GM21390 (cell line): ENCODE results near the gene CCSER2.
"Not testable (repeated sequence)": the region's sequence is repeated elsewhere in the genome, so short reads cannot be mapped to it uniquely, and the experiment has no call there.

Experiments used
- ATAC-seq: cut with Tn5 transposase; IDR thresholded peaks from one replicate; pipeline ENCODE4 v1.9.1; 2021; ENCODE audit not compliant: unreplicated experiment

The CCSER2 gene

DNA sequence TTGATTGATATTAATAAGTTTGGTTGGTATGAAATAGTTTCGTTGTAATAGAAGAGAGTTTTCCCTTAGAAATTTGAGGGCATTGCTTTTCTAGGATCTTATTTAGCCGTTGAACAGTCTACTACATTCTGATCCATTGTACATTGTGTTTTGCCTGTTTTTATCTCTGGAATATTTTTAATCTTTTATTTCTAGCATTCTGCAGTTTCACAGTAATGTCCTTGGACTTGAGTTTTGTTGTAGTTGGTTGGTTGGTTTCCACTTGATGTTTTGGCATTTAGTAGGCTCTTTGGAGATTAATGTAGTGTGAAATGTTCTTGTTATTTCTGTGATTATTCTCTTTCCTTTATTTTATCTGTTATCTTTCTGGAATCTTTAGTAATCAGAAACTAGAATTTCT lies 112.4 kb downstream of the CCSER2 start:
- ATAC-seq, result no peak

DNA sequence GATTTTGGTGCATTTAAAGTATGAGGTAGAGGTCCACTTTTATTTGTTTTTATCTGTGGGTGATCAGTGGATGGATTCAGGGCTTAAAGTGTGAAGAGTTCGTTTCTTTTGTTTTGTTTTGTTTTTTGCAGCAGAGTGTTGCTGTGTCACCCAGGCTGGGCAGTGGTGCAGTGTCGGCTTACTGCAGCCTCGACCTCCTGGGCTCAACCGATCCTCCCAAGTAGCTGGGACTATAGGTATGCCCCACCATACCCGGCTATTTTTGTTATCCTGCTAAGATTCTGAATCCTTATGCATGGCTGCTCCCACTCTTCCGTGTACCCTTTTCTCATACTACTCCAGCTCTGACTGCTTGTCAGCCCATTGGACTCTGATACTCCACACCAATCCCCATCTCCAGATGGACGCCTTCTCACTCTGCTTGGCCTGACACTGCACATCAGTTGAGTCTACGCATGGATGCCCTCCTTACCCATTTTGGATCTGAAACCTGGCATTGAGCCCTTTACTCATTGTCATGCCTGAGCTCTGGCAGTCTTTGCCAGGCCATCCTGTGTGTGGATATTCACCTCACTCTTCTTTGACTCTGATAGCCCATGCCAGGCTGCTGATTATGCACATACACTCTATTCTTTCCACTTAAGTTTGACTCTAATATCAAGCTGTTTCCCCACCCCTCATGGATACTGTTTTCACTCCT lies 119.5 kb downstream of the CCSER2 start:
- ATAC-seq, result no peak

DNA sequence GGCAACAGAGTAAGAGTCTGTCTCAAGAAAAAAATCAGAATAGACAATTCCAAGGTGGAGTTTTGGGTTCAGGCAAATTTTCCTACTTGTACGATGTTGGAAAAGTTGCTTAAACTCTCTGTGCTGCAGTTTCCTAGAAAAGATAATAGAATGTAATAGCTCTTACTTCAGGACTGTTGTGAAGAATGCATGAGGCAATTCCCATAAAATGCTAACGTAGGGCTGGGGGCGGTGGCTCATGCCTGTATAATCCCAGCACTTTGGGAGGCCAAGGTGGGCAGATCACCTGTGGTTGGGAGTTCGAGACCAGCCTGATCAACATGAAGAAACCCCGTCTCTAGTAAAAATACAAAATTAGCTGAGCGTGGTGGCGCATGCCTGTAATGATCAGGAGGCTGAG lies 121.0 kb downstream of the CCSER2 start:
- not testable (repeated sequence) for ATAC-seq

DNA sequence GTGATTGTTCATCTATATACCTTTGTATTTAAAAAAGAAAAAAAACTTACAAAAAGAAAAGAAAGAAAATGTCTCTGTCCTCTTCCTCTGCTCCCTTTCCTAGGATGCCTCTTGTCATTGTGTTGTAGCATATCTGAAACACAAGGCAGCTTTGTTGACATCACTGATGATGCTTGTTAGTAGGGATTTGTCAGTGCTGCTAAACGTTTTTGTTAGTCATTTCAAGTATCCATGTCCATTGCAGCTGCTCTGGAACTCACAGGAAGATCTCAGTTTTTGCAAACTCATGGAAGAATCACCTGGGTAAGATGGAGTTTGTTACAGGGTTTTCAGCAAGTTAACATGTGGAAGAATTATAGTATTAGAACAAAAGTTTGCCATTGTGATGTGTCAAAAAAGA lies 123.6 kb downstream of the CCSER2 start:
- no peak for ATAC-seq

DNA sequence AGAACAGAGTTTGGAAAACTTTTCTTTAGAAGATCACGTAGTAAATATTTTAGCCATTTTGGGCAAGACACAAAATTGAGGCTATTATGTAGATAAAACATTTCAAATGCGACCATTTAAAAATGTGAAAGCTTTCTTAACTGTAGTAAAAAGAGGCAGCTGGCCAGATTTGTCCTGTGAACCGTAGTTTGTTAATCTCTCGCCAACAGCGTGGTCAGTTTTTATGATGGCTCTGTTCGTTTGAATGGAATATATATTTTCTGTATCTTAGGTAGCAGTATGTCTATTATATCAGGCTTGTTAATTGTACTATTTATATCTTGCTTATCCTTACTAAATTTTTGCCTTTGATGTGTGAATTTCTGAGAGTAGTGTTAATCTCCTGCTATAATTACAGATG lies 124.9 kb downstream of the CCSER2 start:
- no peak for ATAC-seq

DNA sequence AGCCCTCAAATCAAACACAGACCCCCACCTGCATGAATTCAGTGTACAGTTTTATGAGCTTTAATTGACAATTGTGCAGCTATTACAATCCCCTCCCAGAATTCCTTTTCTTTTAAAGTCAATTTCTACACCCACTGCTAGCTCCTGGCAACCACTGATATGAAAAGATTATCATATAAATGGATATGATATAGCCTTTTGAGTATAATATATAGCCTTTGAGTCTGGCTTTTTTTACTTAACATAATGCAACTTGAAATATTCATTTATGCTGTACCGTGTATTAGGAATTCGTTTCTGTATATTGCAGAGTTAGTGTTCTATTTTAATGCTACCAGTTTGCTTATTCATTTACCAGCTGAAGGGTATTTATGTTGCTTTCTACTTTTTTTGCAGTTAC lies 127.7 kb downstream of the CCSER2 start:
- ATAC-seq, result no peak

DNA sequence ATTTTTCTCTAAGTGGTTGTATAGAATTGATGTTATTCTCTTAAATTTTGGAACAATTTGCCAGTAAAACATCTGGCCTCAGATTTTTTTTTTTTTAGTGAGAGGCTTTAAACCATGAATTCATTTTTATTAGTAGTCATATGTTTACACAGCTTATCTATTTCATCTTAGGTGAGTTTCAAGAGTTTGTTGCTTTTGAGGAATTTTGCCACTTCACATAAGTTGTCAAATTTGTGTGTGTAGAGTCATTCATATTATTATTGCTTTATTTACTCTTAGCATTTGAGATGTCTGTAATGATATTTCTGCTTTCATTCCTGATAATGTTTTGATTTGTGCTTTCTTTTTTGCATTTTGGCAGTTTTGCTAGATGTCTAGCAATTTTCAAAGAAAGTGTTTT lies 132.1 kb downstream of the CCSER2 start:
- no peak for ATAC-seq

DNA sequence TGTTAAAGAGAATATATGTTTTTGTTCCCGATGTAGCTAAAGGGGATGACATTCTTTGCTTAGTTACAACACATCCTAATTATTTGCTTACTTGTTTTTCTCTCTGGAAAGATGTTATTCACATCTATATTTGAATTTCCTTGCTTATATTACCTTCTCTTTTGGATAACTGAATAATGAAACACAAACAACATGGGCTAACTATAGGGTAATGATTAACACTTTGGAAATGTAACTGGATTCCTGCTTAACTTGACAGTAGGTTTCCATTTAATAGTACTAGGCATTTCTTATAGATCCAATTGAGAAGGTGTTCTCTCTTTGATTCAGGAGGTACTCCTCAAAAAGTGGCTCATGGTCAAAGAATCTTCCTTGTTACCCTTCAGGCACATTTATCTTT lies 141.1 kb downstream of the CCSER2 start:
- ATAC-seq, result no peak

DNA sequence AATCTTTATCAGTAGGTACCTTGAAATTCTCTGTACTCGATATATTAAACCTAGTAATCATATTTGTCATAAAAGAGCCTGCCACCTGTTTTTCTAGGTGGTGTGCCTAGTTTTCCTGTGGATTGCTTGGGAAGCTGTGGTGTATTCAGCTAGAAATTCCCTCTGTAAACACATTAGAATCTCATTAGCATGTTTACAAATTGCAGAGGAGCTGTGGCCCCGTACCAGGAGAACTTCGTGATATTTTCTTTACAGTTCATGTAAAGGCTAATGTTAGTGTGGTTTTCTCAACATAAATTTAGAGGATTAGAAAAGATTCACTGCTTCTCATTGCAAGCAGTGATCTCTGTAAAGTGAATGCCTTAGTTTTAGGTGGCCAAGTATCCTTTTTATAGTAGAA lies 144.7 kb downstream of the CCSER2 start:
- ATAC-seq, result no peak

DNA sequence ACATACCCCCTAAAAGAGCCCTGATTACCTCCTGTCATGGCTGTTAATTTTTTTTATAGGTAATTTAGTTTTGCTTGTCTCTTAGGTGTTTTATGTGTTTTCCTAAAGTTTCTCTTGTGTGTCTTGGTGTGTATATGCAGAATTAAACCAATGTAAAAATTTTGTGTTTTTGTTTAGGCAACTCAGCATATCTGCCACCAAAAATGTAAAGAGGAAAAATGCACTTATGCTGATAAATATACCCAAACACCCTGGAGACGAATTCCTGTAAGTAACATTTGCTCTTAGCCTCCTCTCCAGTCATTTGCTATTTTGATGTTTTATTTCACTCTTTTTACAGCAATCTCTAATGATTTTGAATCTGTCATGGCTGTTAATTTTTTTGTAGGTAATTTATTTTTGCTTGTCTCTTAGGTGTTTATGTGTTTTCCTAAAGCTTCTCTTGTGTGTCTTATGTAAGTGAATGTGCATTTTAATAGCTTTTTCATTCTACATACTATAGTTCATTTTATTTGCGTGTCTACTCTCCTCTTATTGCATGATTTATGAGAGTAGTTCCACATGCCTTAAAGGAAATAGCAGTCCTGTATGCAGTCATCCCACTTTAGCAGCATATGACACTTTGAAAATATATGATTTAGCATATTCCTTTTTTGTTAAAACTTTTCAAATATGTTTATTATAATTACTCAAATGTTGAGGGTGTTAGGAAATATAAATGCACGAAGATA lies 149.2 kb downstream of the CCSER2 start:
- ATAC-seq, result no peak

DNA sequence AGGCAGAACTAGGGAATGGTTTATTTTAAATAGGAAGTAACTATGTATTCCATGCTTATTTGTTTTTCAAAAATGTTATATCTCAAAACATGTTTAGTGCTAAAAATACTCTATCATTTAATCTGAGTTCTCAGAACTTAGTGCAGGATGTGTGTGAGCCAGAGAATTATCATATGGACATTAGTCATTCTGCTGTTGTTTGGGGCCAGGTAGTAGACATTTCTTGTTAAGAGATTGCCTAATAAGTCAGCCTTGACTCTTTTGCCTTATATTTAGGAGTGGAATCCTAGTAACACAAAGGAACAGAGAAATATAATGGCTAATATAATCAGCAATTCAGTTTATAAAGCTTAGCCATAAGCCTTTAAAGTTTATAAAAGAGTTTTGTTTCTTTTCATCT lies 149.8 kb downstream of the CCSER2 start:
- ATAC-seq, result no peak

DNA sequence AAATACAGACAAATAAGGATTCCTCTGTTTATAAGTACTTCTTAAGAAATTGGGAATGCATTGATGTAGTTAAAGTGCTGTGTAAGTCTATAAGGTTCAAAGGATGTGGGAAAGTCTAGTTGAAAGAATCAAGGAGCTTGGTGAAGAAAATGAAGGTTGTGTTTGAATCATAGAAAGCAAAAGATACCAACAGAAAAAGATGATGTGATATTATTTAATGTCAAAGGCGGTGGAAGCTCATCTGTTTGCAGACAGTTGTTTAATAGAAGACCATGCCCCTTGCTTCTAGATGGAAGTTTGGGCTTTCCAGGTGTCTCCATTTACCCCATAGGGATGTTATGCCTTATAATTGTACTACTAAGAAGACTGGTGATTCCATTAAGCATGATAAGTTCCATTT lies 150.3 kb downstream of the CCSER2 start:
- ATAC-seq, result no peak

DNA sequence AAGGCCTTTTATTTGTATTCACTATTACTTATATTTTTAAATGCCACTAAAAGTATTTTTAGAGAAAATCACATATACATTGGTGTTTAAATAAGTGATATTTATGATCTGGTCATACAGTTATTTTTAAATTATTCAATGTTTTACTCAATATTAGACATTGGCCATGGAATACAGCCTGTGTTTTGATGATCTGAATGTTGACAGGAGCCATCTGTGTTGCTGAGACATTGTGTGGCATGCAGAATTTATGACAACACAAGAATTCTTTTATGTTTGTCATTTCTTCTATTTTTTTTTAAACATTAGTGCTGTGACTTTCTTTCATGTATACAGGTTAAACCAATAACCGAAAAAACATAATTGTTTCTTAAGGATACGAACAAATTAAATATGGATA lies 156.2 kb downstream of the CCSER2 start:
- no peak for ATAC-seq

DNA sequence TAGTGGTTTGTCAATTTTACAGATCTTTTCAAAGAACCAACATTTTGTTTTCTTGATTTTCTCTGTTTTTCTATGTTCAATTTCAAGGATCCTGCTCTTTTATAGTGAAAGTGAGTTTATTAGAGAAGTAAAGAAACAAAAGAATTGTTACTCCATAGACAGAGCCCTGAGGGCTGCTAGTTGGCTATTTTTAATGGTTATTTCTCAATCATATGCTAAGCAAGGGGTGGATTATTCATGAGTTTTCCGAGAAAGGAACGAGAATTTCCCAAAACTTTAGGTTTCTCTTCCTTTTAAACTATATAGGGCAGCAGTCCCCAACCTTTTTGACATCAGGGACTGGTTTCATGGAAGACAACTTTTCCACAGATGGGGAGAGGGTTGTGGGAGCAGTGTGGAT lies 165.0 kb downstream of the CCSER2 start:
- ATAC-seq, result no peak

DNA sequence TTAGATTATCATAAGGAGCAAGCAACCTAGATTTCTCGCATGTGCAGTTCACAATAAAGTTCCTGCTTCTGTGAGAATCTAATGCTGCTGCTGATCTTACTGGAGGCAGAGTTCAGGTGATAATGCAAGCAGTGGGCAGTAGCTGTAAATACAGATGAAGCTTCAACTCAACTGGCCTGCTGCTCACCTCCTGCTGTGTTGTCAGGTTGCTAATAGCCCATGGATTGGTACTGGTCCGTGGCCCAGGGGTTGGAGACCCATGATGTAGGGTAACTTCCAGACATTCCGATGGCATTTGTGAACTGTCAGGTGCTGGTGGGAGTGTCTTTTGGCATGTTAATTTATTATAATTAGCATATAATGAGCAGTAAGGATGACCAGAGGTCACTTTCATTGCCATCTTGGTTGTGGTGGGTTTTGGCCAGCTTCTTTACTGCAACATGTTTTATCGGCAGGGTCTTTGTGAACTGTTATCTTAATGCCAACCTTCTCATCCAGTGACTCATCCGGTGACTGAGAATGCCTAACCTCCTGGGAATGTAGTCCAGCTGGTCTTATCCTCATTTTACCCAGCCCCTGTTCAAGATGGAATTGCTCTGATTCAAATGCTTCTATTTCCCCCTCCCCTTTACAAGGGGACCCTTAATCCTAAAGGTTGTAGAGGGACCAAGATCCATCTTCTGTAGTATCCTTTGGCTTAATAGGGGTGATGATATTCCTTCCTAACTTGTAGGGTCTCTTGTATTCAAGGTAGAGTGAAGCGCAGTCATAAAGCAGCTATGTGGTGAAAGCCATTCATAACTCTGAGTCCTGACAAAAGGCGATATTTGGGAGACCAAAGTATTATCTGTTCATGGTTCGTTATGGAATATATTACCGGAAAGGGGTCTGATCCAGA lies 165.8 kb downstream of the CCSER2 start:
- ATAC-seq, result no peak

DNA sequence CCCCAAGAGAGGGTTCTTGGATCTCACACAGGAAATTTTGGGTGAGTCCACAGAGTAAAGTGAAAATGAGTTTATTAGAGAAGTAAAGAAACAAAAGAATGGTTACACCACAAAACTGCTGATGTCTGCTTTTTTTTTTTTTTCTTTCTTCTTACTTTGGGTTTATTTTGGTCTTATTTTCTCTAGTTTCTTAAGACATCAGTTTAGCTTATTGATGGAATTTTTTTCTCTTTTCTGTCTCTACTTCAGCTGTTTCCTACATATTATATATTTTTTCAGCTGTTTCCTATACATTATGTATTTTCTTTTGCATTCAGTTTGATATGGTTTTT lies 166.4 kb downstream of the CCSER2 start:
- no peak for ATAC-seq

DNA sequence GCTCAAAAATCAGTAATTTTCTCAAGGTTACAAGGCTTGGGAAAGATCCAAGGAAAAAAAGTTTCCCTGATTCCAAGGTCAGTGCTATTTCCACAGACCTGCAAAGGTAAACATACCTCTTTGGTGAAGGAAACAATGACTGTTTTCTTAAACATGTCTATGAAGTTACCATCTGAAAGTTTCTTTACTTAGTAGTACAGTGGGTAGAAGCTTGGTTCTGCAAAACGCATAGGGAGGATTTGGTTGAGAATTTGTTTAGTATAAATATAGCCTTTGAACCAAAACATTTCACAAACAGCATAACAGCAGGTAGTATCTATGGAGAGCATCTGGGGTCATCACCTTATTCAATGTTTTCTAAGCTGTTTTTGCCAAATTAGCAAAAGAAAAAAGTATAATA lies 169.6 kb downstream of the CCSER2 start:
- no peak for ATAC-seq

DNA sequence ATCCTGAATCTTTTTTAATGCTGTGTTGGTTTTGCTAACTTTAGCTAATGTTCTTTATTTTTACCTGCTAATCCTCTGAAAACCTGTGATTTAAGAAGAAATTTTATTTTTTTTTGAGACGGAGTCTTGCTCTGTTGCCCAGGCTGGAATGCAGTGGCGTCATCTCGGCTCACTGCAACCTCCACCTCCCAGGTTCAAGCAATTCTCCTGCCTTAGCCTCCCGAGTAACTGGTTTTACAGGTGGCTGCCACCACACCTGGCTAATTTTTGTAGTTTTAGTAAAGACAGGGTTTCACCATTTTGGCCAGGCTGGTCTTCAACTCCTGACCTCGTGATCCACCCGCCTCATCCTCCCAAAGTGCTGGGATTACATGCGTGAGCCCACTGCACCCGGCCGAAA lies 170.7 kb downstream of the CCSER2 start:
- ATAC-seq, result not testable (repeated sequence)

DNA sequence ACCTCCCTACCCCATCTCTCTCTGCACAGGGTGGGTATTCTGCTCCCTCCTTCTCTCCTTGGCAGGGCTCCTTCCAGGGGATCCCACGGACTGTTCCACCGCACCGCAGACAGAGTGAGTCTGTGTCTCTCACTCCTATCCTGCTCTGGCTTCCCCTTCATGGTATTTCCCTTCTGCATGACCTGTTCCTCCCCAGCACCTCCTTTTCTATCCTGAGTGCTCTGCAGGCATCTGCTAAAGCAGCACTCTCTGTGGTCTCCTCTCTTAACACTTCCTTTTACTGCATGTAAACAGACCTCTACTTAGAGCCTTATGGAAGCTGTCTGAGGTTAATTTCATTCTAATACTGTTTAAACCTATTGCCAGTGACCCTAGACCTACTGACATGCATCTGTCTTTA lies 171.5 kb downstream of the CCSER2 start:
- ATAC-seq, result peak; percentile 81

DNA sequence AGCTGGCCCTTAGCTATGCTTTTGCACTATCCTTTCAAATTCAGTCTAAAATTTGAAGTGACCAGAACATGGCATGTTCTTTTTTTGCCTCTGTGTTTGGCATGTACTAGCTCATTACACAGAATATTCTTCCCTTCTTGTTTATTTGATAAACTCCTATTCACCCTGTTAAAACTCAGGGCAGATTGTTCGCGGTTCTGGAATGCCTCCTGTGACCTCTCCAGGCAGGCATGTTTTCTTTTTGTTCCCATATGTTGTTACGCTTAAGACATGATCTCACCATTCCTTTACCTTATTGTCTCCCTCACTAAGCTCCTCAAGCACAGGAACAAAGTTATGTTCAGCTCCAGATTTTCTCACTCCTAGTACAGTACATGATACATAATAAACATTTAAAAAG lies 181.7 kb downstream of the CCSER2 start:
- ATAC-seq, result no peak

DNA sequence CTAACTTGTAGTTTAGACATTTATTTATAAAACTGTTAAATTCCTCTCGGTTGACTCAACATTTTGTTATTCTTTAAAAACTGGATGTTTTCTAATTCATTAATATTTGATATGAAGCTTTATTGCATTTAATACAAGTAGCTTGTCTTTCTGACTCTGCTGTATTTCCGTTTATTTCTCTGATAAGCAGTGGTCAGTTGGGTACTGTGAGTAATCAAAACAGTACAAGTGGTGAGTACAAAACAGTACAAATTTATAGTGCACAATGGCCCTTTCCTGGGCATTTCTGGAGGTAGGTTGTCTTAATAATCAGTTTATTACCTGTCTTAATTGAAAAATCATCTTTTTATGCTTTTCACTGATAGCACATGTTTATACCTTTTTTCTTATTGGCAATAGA lies 182.7 kb downstream of the CCSER2 start:
- ATAC-seq, result no peak

DNA sequence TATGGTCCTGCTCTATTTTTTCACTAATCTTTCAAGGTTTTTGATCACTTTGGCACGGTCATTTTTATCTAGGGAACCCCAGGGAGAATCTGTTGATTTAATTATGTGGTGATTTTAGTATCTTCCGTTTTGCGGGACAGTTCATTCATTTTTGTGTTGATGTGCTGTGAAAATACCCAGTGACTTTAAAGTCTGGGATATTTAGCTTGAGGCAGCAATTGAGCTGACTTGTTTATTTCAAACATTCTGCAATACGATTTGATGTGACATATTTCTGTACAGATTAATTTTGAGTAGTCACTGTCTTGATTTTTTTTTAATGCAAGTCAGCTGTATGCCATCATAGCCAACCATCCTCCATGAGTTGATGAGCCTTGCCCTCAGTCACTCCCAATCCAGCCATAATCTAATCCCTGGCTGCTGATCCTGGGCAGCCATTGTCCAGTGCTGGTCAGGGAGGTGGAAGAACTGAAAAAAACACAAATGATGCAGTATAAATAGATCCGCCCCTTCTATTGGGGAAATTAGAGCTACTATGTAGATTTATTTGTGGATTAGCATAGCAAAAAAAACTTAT lies 183.4 kb downstream of the CCSER2 start:
- no peak for ATAC-seq
